Measurements from ENCODE around the gene SPTSSB.

The SPTSSB gene

DNA sequence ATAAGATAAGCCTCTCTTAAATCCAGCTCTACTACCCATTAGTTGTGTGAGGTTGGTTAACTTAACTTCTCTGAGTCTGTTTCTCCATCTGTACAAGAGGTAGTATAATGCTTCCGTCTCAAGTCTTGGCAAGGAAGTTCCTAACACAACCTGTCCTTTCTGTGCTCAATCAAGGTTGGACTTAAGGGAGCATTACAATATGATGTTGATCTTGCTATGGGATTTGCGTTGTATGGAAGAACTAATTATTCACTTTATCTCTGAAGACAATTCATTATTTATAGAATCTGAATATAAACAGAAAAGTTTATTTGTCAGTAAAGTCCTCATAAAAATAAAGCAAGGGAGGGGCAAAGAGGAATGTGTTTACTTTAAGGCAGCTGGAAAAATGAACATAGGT is 18.9 kb upstream of the SPTSSB start:
- DNase-seq = no peak

DNA sequence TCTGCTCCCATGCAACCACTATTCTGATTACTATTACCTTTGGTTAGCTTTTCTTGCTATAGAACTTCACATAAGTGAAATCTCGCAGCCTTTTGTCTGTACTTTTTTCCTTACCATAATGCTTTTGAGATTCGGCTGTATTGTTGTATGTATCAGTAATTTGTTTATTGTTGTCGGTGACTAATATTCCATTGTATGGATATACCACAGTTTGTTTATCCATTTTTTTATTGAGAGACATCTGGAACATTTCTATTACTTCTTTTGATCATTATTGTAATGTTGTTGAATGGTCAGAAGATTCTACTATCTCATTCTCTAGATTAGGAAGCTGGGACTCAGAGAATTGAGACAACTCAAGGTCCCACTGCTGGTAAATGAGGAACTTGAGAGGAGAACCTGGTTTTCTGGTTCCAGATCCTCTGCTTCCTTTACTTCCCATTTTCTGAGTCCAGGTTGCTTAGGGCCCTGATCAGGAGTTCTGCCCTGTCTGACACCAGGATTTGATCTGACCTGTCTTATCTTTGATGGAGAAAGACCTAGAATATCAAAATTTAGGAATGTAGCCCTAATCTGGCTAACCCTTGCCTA is 18.2 kb upstream of the SPTSSB start:
- DNase-seq = no peak

DNA sequence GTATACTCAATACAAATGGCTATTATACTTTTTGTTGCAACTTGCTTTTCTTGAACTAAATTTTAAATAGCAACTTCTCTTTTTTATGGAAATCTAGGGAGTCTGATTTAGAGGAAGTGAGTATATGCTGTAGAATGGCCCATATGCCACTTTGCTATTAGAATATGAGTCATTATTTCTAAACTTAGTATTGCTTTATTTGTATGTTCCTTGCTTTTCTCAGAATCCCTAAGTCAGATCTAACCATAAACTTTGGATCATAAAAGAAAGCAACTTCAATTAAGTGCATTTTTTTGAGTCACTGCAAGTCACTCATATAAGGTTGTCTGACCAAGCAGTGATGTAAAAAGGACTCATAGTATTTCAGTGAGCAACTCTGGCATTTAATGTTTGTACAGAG is 17.5 kb upstream of the SPTSSB start:
- DNase-seq = no peak

DNA sequence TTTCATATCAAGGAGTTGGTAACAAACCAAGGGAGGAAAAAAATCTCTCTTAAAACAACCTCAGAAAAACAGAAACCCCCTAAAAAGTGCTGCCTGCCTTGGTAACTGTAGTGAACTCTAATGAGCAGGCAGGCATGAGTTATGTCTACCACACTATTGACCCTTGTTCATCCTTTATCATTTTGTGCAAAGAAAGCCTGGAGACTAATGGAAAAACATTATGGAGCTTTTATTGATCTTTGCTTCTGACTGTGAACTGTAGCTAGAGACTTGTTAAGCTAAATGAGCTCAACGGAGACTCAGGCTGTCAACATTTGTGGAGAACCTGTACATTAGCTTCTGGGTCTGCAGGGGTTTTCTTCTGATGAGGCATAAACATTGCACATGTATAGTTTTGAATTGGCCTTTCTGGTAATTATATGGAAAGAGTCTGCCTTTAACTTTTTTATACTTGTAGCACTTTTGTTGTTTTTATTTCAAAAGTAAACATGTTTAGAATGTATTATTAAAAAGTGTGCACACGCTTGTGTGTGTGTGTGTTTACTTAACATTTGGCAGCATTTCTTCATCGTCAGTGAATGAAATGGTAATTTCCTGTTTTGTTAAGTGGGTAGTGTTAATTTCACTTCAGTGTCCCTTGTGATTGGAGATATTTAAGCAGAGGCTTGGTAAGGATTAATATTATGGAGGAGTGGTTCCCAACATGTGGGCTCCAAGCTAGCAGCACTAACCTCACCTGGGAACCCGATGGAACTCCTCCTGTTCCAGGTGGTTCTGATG is 15.9 kb upstream of the SPTSSB start:
- DNase-seq = no peak

DNA sequence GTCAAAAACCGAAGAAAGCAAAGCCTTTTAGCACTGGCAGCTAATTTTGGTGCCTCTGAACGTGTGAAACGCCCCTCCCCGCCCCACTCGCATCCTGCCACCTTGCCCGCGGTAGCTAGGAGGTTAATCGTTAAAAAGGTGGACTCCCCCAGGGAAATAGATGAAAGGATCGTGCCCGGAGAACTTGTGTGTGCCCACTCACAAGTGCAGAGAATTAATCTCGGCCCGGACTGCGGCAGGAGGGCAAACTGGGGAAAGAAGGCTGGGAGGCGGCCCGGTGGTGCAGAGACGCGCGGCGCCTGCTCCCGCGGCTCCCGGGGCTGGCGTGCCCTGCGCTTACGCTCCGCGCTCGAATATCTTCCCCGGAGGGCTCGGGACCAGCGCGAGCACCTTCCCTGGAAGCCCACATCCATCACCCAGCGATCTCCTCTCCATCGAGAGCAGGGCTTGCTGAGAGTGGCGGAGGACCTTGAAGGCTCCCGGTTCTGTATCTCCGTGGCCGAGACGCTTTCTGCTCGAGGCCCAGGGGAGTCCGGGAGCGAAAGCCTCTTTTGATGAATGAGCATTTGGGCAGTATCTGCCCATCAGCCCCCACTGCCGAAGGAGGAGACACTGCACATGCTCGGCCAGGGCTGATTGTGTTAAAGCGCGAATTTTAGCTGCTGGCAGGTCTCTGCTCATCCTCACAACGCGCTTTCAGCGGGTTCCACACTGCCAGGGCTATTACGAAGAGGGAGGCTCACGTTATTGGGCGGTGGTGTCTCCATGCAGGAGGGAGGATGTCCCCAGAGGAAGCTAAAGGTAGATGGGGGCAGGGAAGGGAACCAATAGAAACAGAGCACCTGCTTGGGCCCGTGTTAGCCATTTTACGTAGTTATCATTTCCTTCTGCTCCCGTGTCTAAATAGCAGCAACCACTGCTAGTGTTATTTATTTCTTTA is 1.3 kb upstream of the SPTSSB start:
- DNase-seq = peak; percentile 84

DNA sequence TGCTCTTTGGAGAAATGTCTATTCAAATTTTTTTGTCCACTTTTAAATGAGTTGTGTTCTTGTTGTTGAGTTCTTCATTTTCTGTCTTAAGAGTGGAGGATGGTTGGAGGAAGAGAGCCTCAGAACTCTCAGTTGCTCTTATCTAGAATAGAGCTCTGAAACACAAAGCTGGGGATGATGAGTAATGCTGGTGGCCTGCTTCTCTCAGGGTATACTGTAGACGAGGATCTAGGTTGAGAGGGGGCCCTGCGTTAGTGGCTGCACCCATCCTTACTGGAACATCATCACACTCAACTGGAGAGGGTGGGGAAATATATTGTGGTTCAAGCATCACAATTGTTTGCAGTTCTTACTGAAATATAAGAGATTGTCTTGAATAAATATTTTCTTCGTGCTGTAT is 1.8 kb downstream of the SPTSSB start:
- DNase-seq = no peak

DNA sequence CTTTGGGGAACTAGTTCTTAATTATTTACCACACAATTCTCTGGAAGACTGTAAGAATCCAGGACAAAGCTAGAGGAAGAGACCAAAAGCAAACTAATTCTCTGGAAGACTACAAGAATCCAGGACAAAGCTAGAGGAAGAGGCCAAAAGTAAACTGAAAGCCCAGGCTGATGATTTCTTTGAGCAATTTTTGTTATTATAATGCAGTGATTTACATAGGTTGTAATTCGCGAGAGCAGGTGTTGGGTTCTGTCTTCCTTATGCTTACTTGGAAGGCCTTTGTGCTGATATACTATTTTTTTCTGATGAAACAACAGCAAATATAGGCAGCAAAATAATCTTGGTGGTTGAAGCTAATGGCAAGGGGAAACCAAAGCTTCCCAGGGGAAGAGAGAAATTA is 5.2 kb downstream of the SPTSSB start:
- no peak for DNase-seq

DNA sequence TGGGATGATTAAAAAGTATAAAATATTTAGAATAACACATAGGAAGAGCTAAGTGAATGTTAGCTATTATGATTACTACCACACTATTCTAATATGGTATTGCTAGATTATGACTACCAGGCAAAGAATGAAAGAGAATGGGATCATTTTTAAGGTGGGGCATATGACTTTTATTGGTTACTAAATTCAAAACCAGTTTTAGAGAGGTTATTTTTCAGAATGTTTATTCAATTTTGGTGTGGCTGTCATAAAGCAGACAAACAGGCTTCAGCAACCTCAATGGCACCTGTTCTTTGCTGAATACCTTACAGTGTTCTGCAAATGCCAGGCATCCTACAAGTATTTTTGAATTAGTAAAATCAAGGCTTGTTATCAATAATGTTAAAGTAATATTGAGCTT is 12.8 kb downstream of the SPTSSB start:
- DNase-seq = no peak

DNA sequence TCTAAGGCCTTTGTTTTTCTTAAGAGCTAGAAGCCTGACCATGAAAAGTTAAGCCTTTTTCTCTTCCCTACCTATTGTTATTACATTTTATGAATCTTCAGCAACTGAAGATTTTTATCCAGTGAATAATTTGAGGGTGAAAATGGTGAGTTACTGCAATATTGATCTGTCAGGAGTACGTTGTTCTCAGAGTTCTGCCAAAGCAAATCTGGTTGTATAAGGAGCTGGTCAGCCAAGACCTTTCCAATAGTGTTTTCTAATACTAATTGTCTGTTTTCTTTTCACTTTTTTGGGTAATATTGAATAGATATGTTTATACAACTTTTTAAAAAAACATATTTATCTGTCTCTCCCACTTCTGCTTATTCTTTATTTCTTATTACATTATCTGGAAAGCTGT is 15.0 kb downstream of the SPTSSB start:
- DNase-seq = no peak

DNA sequence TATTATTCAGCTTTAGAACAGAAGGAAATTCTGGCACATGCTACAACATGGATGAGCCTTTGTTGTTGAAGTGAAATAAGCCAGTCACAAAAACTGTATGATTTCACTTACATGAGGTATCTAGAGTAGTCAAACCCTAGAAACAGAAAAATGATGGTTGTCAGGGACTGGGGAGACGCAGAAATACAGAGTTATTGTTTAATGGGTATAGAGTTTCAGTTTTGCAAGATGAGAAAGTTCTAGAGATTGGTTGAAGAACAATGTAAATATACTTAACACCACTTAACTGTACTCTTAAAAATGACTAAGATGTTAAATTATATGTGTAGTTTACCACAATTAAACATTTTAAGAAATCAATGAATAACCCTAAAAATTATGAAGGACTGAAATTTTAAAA is 15.8 kb downstream of the SPTSSB start:
- no peak for DNase-seq

DNA sequence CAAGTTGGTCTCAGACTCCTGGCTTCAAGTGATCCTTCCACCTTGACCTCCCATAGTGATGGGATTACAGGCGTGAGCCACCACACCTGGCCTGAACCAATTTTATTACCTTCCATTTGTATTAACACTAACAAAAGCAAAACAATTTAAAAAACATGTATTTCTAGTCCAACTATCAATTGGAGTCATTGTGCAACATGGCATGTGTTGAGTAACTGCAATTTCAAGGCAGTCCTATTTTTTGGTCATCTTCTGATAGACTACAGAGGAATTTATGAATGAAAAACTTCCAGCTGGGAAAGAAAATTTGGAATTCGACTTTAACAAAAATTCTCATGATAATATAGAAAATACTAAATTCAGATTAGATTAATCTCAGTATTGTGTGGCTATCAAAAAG is 16.8 kb downstream of the SPTSSB start:
- DNase-seq = no peak

DNA sequence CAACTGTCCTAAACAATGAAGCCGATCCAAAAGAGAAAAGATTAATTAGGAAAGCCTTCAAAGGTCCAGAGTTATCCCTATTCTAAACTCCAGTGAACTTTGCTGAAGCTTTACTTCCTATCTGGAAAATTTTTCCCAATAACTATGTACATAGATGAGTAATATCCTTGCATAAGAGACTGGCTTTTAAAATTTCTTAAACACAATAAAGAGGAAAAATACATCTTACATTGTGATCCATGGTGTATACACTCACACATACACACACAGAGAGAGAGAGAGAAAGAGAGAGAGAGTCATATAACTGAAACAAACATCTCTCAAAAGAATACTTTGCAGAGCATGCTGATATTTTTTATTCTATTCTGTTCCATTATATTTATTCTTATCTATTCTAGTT is 20.0 kb downstream of the SPTSSB start:
- no peak for DNase-seq

DNA sequence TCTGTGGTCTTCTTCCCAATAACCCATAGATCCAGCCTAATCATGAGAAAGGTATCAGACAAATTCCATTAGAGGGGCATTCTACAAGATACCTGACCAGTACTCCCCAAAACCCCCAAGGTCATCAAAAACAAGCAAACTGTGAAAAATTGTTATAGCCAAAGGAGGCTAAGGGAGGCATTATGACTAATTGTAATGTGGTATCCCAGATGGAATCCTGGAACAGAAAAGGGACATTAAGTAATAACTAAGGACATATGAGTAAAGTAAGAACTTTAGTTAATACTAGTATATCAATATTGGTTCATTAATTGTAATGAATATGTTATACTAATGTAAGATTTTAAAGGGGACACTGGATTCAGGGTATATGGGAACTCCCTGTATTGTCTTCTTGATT is 20.4 kb downstream of the SPTSSB start:
- no peak for DNase-seq

DNA sequence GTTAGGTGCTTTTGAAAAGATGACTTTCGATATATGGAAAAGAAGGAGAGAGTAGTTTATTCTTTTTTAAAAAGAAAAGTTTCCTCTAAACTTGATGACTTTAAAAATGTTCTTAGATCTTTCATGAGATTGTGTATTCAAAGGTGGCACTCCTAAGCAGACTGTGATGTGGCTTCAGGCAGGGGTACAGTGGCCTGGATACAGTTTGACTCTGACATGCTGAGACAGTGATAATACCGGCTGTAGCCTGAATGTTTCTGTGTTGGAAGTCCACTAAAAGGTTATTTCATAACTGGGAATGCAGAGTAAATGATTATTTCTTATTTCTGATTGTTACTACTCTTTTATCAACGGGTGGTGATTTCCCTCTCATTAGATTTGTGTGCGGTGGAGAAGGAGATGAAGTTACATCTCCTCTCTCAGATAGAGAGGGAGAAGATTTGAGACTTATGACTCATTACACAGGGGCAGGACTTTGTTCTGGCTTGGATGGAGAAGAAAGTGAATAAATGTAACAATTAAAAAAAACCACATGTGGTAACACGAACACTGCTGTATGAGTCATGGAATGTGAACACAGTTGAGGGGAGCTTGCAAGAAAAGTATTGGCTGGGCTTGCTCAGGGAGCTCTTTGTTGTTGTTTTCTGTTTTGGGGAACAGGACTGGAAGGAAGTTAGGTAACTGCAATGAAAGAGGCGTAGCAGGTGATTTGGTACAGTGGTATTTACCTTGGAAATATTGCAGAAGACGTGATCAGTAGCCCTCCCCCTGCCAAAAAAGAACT is 21.6 kb downstream of the SPTSSB start:
- no peak for DNase-seq

DNA sequence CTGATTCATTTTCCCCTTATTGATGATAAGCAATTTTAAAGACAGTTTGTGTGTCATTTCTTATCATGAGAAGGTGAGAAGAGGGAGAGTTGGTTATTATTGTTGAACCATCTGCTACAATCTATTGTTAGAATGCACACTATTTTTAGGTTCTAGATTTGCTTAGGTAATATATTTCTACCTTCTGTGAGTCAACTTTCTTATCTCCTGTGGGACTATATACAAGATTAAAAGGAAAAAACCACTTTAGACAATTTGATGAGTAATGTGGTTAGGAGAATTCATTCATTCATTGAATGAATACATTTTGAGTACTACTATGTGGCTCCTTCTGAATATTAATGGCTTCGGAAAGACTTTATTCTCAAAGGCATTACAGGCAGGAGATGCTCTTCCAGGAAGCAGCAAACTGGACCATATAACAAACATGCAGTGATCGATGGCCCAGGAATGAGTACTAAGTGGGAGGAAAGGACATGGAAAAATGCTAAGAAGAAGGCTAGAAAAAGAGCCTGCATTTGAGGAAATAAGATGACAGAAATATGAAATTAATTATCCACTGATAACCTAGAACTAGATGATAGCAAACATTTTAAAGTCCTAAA is 22.4 kb downstream of the SPTSSB start:
- no peak for DNase-seq

DNA sequence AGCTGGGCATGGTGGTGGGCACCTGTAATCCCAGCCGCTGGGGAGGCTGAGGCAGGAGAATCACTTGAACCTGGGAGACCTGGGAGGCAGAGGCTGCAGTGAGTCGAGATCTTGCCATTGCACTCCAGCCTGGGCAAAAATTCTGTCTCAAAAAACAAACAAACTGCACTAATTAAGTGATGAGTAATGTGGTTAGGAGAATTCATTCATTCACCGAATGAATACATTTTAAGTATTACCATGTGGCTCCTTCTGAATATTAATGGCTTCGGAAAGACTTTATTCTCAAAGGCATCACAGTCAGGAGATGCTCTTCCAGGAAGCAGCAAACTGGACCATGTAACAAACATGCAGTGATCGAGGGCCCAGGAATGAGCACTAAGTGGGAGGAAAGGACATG is 23.6 kb downstream of the SPTSSB start:
- no peak for DNase-seq

DNA sequence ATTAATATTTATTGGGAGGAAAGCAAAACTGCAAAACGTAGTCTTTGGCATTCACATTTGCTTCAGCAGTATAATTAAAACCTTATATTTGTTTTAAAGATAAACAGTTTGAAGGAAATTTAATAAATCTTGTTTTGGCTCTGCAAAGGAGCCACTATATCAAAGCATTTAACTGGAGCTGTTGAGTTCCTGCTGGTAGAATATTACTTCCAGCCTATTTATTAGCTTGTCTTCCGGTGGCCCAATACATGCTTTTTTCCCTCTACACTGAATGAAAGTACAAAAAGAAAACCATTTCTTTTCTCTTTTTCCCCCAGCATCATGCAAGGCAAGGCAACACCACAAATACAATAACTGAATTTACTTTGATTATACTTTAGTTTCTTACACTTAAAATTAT is 26.3 kb downstream of the SPTSSB start:
- DNase-seq = no peak

DNA sequence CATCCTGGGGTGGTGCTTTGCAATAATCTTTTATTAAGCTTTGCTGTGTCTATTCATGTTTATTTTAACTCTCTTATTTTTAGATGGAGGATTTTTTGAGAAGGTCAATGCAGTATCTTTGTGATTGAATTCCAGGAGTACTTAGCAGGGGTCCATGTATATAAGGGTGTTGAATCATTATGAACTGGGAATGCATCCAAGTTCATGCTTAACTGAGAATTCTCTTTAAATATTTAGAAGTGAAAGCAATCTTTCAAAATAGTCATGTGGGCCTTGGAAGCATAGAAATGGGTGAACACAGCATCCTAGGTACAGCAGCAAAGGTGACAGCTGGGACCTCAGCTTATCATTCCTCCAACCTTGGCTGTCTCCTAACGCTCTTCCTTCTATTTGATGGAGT is 27.3 kb downstream of the SPTSSB start:
- no peak for DNase-seq

DNA sequence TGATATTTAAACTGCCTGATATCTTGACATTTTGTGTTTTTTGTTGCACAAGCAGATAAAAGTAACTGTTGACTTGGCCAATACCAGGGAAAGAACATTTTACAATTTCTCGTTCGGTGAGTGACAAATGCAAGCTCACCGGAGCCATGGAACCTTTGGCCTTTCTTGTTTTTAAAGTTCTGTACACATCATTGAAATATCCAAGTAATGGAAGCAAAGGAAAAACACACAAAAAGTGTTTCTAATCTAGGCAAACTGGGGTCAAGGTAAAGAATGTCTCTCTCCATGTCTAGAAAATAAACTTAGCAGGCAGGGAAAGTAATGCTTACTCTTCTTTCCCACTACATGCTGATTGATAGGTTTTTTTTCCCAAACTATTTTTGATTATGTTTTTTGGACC is 27.8 kb downstream of the SPTSSB start:
- no peak for DNase-seq

DNA sequence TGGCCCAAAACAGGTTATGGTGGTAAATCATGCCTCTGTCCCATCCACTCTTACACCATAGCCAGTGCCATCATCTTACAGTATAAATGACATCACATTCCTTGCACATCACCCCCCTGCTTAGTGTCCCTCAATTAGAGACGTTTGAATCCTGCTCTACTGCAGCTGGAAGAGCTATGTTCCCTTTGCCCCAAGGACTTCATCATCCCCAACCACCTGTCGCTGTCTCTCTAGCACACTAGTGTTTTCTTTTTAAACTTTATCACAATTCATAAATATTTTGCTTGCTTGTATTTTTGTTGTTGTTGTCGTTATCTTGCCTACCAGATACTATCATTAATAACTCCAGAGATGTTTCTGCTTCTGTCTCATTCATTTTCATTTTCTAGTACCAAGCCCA is 28.7 kb downstream of the SPTSSB start:
- no peak for DNase-seq

DNA sequence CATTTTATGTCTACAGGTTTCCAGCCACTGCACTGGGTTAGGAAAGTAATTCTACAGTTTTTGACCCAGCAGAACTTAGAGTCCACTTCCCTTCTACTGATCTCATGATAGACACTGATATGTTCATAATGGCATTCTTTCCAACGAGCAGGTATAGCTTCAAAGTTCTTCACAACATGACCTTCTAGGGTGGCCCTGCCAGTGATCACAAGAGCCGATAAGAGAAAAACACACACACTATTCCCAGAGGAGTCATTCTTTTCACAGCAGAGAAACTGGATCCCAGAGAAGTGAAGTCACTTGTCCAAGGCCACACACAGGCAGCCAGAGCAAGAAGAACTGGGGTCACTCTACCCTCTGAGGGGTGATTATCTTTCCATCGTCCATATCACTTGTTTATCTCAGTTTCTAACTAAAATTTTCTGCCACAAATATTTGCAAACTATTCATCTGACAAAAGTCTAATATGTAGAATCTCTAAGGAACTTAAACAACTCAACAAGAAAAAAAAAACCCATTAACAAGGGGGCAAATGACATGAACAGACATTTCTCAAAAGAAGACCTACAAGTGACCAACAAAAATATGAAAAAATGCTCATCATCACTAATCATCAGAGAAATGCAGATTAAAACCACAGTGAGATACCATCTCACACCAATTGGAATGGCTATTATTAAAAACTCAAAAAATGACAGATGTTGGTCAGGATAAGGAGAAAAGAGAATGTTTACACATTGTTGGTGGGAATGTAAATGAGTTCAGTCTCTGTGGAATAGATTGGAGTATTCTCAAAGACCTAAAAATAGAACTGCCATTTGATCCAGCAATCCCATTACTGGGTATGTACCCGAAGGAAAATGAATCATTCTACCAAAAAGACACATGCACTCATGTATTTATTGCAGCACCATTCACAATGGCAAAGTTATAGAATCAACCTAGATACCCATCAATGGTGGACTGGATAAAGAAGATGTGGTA is 31.5 kb downstream of the SPTSSB start:
- no peak for DNase-seq

All from NCI-H2081 treated with DMSO at 0.1 percent for 48 hours (cell line).